BLaER1 (cell line): Measurements from ENCODE around the gene CDH3.
A peak's percentile ranks its signal among the peaks of the same experiment; 100 is the strongest.

ENCODE experiments used
- H3K27ac ChIP-seq: shearing (Covaris generic); formaldehyde crosslinking; 2 replicates; pipeline ENCODE4 v1.8.1; 2022
- H3K27me3 ChIP-seq: shearing (Covaris generic); formaldehyde crosslinking; 2 replicates; pipeline ENCODE4 v1.8.1; 2022
- H3K36me3 ChIP-seq: shearing (Covaris generic); formaldehyde crosslinking; 2 replicates; pipeline ENCODE4 v1.8.1; 2022
- H3K4me1 ChIP-seq: shearing (Covaris generic); formaldehyde crosslinking; 2 replicates; pipeline ENCODE4 v1.8.1; 2022
- H3K4me2 ChIP-seq: shearing (Covaris generic); formaldehyde crosslinking; 2 replicates; pipeline ENCODE4 v1.8.1; 2022
- H3K4me3 ChIP-seq: shearing (Covaris generic); formaldehyde crosslinking; 2 replicates; pipeline ENCODE4 v1.8.1; 2022
- H3K9ac ChIP-seq: shearing (Covaris generic); formaldehyde crosslinking; 2 replicates; pipeline ENCODE4 v1.8.1; 2022
- H3K9me3 ChIP-seq: shearing (Covaris generic); formaldehyde crosslinking; 2 replicates; pipeline ENCODE4 v1.8.1; 2022
- H4K20me1 ChIP-seq: shearing (Covaris generic); formaldehyde crosslinking; 2 replicates; pipeline ENCODE4 v1.8.1; 2022
- Cebpa-rat ChIP-seq: shearing (Covaris generic); IDR thresholded peaks from 2 replicates; pipeline ENCODE4 v1.8.1; 2022

The CDH3 gene

DNA sequence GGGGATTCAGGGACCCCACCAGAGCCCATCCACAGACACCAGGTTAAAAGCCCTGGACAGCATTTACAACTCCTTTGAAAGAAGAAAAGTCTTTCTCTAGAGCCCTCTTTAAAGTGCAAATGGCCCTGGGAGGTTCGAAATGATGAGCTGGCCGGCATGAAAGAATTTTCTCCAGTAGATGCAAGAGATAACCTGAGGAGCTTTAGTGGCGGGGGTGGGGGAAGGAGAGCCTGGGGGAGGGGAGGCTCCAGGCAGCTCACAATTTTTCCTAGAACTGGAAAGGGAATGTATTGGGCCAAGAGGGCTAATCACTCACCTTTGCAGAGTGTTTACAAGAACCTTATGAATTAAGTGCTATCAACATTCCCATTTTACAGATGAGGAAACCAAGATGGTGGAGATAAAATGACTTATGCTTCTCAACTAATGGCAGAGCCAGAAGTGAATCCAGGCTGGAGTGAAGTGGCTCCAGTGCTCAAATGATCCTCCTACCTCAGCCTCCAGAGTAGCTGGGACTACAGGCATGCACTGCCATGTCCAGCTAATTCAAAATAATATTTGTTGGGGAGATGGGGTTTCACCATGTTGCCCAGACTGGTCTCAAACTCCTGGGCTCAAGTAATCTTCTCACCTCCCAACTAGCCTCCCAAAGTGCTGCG is 87.8 kb downstream of the CDH3 start:
- Histone ChIP-seq H3K27me3 (peaks cover 17% of the 10 kb centered on the region), H3K36me3 (no peaks in the 10 kb centered on the region), H3K4me3 (no peak overlapping the region), H4K20me1 (no peaks in the 10 kb centered on the region), H3K4me1 (no peaks in the 10 kb centered on the region), H3K27ac (no peak overlapping the region), H3K9me3 (peaks cover 6% of the 10 kb centered on the region; the same call in 1 of the 2 replicates), H3K4me2 (no peak overlapping the region), H3K9ac (no peak overlapping the region)
- no peak for TF ChIP-seq Cebpa-rat

DNA sequence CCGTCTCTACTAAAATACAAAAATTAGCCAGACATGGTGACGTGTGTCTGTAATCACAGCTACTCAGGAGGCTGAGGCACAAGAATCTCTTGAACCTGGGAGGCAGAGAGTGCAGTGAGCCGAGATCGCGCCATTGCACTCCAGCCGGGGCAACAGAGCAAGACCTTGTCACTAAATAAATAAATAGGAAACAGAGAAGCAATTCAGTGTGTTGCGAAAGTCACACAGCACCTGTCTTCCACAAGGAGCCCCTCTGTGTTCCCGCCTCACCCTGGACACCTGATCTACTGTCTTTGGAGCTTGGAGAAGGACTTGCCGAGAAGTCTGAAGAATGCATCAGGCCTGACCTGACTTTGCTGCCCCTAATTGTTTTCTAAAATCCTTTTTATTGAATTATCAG is 88.5 kb downstream of the CDH3 start:
- no peak overlapping the region for H3K27ac ChIP-seq
- H3K4me2 ChIP-seq: no peak overlapping the region

DNA sequence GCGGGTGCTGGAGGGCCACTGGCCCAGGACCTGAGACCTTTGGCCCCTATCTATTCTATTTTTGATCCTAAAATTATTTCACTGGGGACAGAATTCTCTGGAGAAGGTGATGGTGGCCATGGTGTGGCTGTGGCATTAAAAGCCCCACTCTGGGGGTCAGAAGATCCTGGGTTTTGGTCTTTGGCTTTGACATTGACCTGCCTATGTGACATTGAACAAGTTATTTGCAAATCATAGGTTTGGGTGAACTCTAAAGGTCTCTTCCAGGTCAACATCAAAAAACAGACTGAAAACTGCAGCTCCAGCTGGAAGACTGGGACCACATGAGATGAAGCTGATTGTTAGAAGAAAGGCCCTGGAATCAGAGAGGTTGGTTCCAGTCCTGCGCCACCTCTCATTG is 89.7 kb downstream of the CDH3 start:
- Histone ChIP-seq H3K9me3 (peaks cover 6% of the 10 kb centered on the region; the same call in 1 of the 2 replicates), H3K9ac (no peak overlapping the region)
- no peak for TF ChIP-seq Cebpa-rat

More for the DNA sequence above, 88.5 kb downstream of the CDH3 start:
- peaks cover 6% of the 10 kb centered on the region; the same call in 1 of the 2 replicates for H4K20me1 ChIP-seq
- peaks cover 6% of the 10 kb centered on the region; the same call in 1 of the 2 replicates for H3K9me3 ChIP-seq
- H3K27me3 ChIP-seq: peaks cover 24% of the 10 kb centered on the region
- H3K4me1 ChIP-seq: no peaks in the 10 kb centered on the region
- H3K4me3 ChIP-seq: no peak overlapping the region
- no peaks in the 10 kb centered on the region for H3K36me3 ChIP-seq
- no peak overlapping the region for H3K9ac ChIP-seq
- no peak for TF ChIP-seq Cebpa-rat

DNA sequence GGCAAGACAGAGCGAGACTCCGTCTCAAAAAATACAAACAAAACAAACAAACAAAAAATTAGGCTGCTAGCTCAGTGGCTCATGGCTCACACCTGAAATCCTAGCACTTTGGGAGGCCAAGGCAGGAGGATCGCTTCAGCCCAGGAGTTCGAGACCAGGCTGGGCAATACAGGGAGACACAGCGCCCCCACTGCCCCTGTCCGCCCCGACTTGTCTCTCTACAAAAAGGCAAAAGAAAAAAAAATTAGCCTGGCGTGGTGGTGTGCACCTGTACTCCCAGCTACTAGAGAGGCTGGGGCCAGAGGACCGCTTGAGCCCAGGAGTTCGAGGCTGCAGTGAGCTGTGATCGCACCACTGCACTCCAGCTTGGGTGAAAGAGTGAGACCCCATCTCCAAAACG is 91.5 kb downstream of the CDH3 start:
- Histone ChIP-seq H4K20me1 (peaks cover 29% of the 10 kb centered on the region), H3K27me3 (peaks cover 29% of the 10 kb centered on the region), H3K9ac (no peak overlapping the region), H3K36me3 (no peaks in the 10 kb centered on the region), H3K27ac (no peak overlapping the region), H3K9me3 (peaks cover 6% of the 10 kb centered on the region; the same call in 1 of the 2 replicates), H3K4me1 (peaks cover 24% of the 10 kb centered on the region), H3K4me3 (no peak overlapping the region), H3K4me2 (no peak overlapping the region)
- TF ChIP-seq Cebpa-rat: no peak

More for the DNA sequence above, 89.7 kb downstream of the CDH3 start:
- Histone ChIP-seq H3K4me3 (no peak overlapping the region), H3K4me2 (no peak overlapping the region), H3K27me3 (peaks cover 29% of the 10 kb centered on the region), H3K27ac (no peak overlapping the region), H3K36me3 (no peaks in the 10 kb centered on the region), H3K4me1 (peaks cover 6% of the 10 kb centered on the region), H4K20me1 (peaks cover 11% of the 10 kb centered on the region; the same call in 1 of the 2 replicates)

DNA sequence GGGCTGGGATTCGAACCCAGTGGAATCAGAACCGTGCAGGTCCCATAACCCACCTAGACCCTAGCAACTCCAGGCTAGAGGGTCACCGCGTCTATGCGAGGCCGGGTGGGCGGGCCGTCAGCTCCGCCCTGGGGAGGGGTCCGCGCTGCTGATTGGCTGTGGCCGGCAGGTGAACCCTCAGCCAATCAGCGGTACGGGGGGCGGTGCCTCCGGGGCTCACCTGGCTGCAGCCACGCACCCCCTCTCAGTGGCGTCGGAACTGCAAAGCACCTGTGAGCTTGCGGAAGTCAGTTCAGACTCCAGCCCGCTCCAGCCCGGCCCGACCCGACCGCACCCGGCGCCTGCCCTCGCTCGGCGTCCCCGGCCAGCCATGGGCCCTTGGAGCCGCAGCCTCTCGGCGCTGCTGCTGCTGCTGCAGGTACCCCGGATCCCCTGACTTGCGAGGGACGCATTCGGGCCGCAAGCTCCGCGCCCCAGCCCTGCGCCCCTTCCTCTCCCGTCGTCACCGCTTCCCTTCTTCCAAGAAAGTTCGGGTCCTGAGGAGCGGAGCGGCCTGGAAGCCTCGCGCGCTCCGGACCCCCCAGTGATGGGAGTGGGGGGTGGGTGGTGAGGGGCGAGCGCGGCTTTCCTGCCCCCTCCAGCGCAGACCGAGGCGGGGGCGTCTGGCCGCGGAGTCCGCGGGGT is 92.1 kb downstream of the CDH3 start, which contains the start of gene CDH1:
TSS of gene CDH1 (plus strand) at position 247 of the 684 bp plus-strand sequence. CDS start at position 371, 124 bp downstream.
- Histone ChIP-seq H3K4me1 (peaks cover 30% of the 10 kb centered on the region), H3K9ac (no peak within 1 kb of the TSS), H4K20me1 (peaks cover 32% of the 10 kb centered on the region), H3K4me3 (no peak within 1 kb of the TSS), H3K4me2 (no peak within 1 kb of the TSS), H3K27me3 (peaks cover 29% of the 10 kb centered on the region), H3K9me3 (peaks cover 6% of the 10 kb centered on the region; the same call in 1 of the 2 replicates), H3K27ac (no peak within 1 kb of the TSS), H3K36me3 (no peaks in the 10 kb centered on the region)
- TF ChIP-seq Cebpa-rat: no peak

DNA sequence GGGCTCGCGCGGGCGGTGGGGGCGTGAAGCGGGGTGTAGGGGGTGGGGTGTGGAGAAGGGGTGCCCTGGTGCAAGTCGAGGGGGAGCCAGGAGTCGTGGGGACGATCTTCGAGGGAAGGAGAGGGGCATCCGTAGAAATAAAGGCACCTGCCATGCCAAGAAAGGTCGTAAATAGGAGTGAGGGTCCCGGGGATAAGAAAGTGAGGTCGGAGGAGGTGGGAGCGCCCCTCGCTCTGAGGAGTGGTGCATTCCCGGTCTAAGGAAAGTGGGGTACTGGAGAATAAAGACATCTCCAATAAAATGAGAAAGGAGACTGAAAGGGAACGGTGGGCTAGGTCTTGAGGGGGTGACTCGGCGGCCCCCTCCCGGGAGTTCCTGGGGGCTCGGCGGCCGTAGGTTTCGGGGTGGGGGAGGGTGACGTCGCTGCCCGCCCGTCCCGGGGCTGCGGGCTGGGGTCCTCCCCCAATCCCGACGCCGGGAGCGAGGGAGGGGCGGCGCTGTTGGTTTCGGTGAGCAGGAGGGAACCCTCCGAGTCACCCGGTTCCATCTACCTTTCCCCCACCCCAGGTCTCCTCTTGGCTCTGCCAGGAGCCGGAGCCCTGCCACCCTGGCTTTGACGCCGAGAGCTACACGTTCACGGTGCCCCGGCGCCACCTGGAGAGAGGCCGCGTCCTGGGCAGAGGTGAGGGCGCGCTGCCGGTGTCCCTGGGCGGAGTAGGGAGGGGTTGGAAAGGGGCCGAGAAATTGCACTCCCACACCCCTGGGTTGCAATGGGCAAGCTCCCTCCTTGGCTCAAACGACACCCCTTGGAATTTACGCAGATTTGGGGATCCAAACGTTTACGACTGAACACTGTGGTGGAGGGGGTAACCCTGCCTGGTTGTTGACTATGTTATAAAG is 92.9 kb downstream of the CDH3 start:
- no peak for TF ChIP-seq Cebpa-rat
- Histone ChIP-seq H3K4me2 (no peak overlapping the region), H3K4me3 (no peak overlapping the region), H3K27me3 (peaks cover 29% of the 10 kb centered on the region), H3K4me1 (peaks cover 38% of the 10 kb centered on the region), H3K27ac (no peak overlapping the region), H3K9ac (no peak overlapping the region), H3K36me3 (no peaks in the 10 kb centered on the region), H3K9me3 (peaks cover 6% of the 10 kb centered on the region; the same call in 1 of the 2 replicates), H4K20me1 (peaks cover 32% of the 10 kb centered on the region)

DNA sequence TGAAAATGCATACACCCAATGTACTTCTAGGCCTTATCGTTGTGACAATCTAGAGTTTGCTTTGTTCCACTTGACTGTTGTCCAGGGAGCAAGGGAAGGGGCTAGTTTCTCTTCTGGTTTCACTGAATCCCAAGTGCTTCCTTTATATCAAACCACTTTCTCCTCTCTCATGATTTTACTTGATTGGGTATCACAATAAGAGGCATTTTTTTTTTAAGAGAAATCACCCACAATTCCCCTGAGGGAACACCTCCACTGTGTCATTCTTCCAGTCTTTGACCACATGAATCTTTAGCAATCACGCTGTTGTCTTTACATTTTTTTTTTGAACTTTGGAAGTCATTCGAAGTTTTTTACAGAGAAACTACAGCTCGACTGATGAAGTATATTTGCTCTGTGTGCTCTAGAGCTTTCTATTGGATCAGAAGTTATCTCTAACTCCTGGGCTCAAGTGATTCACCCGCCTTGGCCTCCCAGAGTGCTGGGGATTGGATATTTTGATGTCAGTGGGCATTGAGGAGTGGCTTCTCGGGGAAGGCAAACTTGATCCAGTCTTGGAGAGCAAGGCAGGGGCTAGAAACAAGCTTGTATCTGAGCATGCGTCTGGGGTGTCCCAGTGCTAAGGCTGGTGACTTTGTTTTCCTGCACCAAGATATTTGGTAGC is 95.0 kb downstream of the CDH3 start:
- H3K9me3 ChIP-seq: peaks cover 6% of the 10 kb centered on the region; the same call in 1 of the 2 replicates
- peak overlapping the region; percentile 81 for H3K4me2 ChIP-seq
- no peaks in the 10 kb centered on the region for H3K36me3 ChIP-seq
- no peak overlapping the region for H3K27ac ChIP-seq
- H4K20me1 ChIP-seq: peaks cover 32% of the 10 kb centered on the region
- H3K4me3 ChIP-seq: no peak overlapping the region
- no peak overlapping the region for H3K9ac ChIP-seq
- peaks cover 40% of the 10 kb centered on the region for H3K4me1 ChIP-seq
- peaks cover 29% of the 10 kb centered on the region for H3K27me3 ChIP-seq
- TF ChIP-seq Cebpa-rat: no peak

DNA sequence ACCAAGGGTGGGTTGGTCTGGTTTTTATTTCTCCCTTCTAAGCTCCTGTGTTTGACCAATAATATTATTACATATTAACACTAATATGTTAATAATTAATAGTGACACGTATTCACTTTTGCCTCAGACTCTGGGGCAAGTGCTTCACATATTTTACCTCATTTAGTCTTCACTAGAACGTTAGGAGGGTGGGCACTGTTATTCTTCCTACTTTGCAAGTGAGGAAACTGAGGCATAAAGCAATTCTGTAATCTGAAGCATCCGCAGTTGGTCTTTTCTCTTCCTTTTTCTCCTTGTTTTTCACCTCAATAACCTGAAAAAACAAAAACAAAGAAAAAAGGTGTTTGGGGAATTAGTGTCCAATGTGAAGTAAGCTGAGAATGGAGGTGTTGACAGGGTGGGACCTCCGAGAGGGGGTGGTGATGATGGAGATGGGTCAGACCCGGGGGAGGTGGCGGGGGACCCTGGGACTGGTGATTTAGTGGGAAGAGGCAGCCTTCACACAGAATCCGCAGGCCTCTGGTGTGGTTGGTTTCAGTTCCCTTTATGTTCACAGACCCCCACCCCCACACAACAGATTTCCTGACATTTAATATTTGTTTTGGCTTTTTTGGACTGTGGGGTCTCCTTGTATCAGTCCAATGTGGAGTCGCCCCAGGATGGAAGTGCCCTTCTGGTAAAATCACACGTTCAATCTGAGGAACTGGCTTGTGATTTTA is 95.7 kb downstream of the CDH3 start:
- no peaks in the 10 kb centered on the region for H3K36me3 ChIP-seq
- no peak overlapping the region for H3K4me3 ChIP-seq
- peaks cover 40% of the 10 kb centered on the region for H3K4me1 ChIP-seq
- peaks cover 29% of the 10 kb centered on the region for H3K27me3 ChIP-seq
- TF ChIP-seq Cebpa-rat: no peak
- H3K9me3 ChIP-seq: peaks cover 6% of the 10 kb centered on the region; the same call in 1 of the 2 replicates
- no peak overlapping the region for H3K9ac ChIP-seq
- H3K4me2 ChIP-seq: peak overlapping the region; percentile 81
- no peak overlapping the region for H3K27ac ChIP-seq
- H4K20me1 ChIP-seq: peaks cover 32% of the 10 kb centered on the region

DNA sequence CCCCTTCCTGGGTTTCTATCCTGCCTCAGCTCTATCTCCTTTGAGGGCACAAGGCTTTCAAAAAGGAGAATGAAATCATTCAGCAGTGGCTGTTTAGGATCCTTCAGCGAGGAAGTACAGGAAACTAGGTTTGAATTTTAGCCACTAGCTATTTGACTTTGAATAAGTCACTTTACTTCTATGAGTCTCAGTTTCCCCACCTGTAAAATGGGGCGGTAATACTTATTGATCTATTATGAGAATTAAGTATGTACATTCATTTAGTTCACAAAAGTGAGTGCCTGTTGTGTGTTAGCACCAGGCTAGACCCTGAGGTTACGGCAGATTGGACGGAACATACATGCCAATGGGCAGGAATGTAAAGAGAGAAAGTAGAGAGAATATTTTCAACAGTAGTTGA is 98.6 kb downstream of the CDH3 start:
- Histone ChIP-seq H3K9me3 (no peaks in the 10 kb centered on the region), H3K4me2 (no peak overlapping the region), H3K27me3 (peaks cover 4% of the 10 kb centered on the region), H3K4me1 (peaks cover 40% of the 10 kb centered on the region), H3K4me3 (no peak overlapping the region), H4K20me1 (peaks cover 25% of the 10 kb centered on the region), H3K9ac (no peak overlapping the region), H3K36me3 (no peaks in the 10 kb centered on the region), H3K27ac (no peak overlapping the region)
- no peak for TF ChIP-seq Cebpa-rat
